Measurements from ENCODE around the gene SLK.

The SLK gene

DNA sequence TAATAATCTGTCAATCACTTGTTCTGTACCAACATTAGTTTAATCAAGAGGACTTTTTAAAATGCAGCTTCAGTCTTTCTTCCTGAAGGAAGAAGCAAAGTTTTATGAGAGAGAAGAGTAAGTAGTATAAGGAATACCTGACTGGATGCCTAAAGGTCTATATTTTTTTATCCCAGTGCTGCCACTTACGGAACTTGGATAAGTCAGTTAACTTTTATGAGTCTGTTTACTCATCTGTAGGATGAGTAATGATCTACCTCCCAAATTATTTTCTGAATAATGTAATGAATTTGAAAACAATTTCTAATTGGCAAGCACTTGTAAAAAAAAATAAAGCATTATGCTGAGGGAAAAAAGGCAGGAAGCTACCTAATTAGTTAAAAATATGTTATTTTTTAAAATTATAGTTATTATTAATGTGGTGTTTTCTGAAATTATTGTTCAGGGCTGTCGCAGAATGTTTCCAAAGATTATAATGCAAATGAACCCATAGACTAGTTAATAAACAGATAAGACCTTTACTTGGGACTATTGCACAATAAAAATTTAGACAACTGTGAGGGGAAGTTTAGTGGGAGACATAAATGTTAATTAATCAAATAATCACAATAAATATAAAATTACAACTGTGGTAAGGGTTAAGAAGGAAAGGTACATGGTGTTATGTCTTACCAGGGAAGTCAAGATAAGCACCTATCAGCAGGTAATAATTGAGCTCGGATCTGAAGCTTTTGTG, 24.6 kb downstream of the SLK start:
- peaks cover 21% of the 10 kb centered on the region for H3K79me2 ChIP-seq (ENCODE audit: insufficient read depth, low read length)
- no peak overlapping the region for H3K4me2 ChIP-seq (ENCODE audit: low read depth, low read length, poor library complexity, severe bottlenecking)

DNA sequence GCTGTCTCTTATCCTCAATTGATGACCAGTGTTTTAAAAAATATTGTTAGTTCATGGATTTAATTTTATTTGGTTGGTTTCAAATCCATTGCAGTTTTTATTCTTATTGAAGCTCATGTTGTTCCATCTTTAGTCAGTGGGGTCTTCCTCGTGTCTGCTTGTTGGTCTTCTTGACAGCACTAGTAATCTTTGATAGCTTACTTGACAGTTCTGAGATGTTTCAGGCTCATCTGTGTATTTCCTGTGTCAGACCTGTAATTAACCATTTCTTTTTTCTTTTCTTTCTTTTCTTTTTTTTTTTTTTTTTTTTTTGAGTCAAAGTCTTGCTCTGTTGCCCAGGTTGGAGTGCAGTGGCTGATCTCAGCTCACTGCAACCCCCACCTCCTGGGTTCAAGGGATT, 28.2 kb downstream of the SLK start:
- H3K79me2 ChIP-seq (ENCODE audit: insufficient read depth, low read length): no peaks in the 10 kb centered on the region
- no peaks in the 10 kb centered on the region for H3K9me2 ChIP-seq (replicated peaks; ENCODE audit: insufficient read depth, low read length)
- no peaks in the 10 kb centered on the region for H3K9me3 ChIP-seq (ENCODE audit: insufficient read depth, low read length)
- H3K27me3 ChIP-seq (ENCODE audit: low read length): no peaks in the 10 kb centered on the region
- no peak overlapping the region for H2AFZ ChIP-seq (ENCODE audit: low read depth, low read length, severe bottlenecking)
- H3K9ac ChIP-seq (ENCODE audit: low read length): no peak overlapping the region
- TF ChIP-seq EZH2phosphoT487 (conservative IDR thresholded peaks at IDR 0.05; ENCODE audit: low read length): no peak
- no peak for TF ChIP-seq CTCF (IDR thresholded peaks at IDR 0.05; ENCODE audit: insufficient read depth, low read length, poor library complexity, severe bottlenecking)
- no peak overlapping the region for H3K4me3 ChIP-seq (ENCODE audit: insufficient read depth, low read length, poor library complexity, severe bottlenecking)
- H3F3A ChIP-seq (ENCODE audit: insufficient read depth): 0 out of 2 replicates have a peak, but pooled peaks cover 5% of the 10 kb centered on the region
- H3K36me3 ChIP-seq (ENCODE audit: low read length): peaks cover 28% of the 10 kb centered on the region; the same call in 1 of the 2 replicates
- H4K20me1 ChIP-seq (ENCODE audit: low read depth, low read length): no peaks in the 10 kb centered on the region
- no peak overlapping the region for H3K27ac ChIP-seq (ENCODE audit: low read depth, low read length)
- H3K4me2 ChIP-seq (ENCODE audit: low read depth, low read length, poor library complexity, severe bottlenecking): no peak overlapping the region

More for the DNA sequence above, 24.6 kb downstream of the SLK start:
- Histone ChIP-seq H4K20me1 (ENCODE audit: low read depth, low read length) (no peaks in the 10 kb centered on the region), H3K4me3 (ENCODE audit: insufficient read depth, low read length, poor library complexity, severe bottlenecking) (no peak overlapping the region), H3K27me3 (ENCODE audit: low read length) (no peaks in the 10 kb centered on the region), H3K9me2 (replicated peaks; ENCODE audit: insufficient read depth, low read length) (no peaks in the 10 kb centered on the region), H3F3A (ENCODE audit: insufficient read depth) (0 out of 2 replicates have a peak, but pooled peaks cover 5% of the 10 kb centered on the region), H3K9me3 (ENCODE audit: insufficient read depth, low read length) (no peaks in the 10 kb centered on the region), H2AFZ (ENCODE audit: low read depth, low read length, severe bottlenecking) (no peak overlapping the region), H3K9ac (ENCODE audit: low read length) (no peak overlapping the region), H3K27ac (ENCODE audit: low read depth, low read length) (no peak overlapping the region), H3K36me3 (ENCODE audit: low read length) (peaks cover 14% of the 10 kb centered on the region; the same call in 1 of the 2 replicates)
- TF ChIP-seq CTCF (IDR thresholded peaks at IDR 0.05; ENCODE audit: insufficient read depth, low read length, poor library complexity, severe bottlenecking): no peak
- TF ChIP-seq EZH2phosphoT487 (conservative IDR thresholded peaks at IDR 0.05; ENCODE audit: low read length): no peak

GRCh38 chr10:103998805-103999204, 31.9 kb downstream of the SLK start:
- Histone ChIP-seq H3K27me3 (ENCODE audit: low read length) (no peaks in the 10 kb centered on the region), H2AFZ (ENCODE audit: low read depth, low read length, severe bottlenecking) (no peak overlapping the region), H3K36me3 (ENCODE audit: low read length) (peaks cover 19% of the 10 kb centered on the region; the same call in 1 of the 2 replicates), H4K20me1 (ENCODE audit: low read depth, low read length) (no peaks in the 10 kb centered on the region), H3K4me3 (ENCODE audit: insufficient read depth, low read length, poor library complexity, severe bottlenecking) (no peak overlapping the region), H3K9me2 (replicated peaks; ENCODE audit: insufficient read depth, low read length) (no peaks in the 10 kb centered on the region), H3K27ac (ENCODE audit: low read depth, low read length) (no peak overlapping the region), H3F3A (ENCODE audit: insufficient read depth) (no peaks in the 10 kb centered on the region), H3K9ac (ENCODE audit: low read length) (no peak overlapping the region), H3K4me2 (ENCODE audit: low read depth, low read length, poor library complexity, severe bottlenecking) (no peak overlapping the region), H3K9me3 (ENCODE audit: insufficient read depth, low read length) (no peaks in the 10 kb centered on the region), H3K79me2 (ENCODE audit: insufficient read depth, low read length) (no peaks in the 10 kb centered on the region)
- TF ChIP-seq EZH2phosphoT487 (conservative IDR thresholded peaks at IDR 0.05; ENCODE audit: low read length): no peak
- TF ChIP-seq CTCF (IDR thresholded peaks at IDR 0.05; ENCODE audit: insufficient read depth, low read length, poor library complexity, severe bottlenecking): no peak
